NOMO-1 (cell line): ENCODE data around the gene RUNX3.
"Not testable (repeated sequence)": the region's sequence is repeated elsewhere in the genome, so short reads cannot be mapped to it uniquely, and the experiment has no call there.

Experiments used
- DNase-seq, 2 experiments: peaks; one replicate each; lab custom pipeline; 2025; ENCODE audit not compliant: unreplicated experiment in 2 of 2; lab: John Stamatoyannopoulos, UW

RUNX3 gene

GRCh38 chr1:24903011-24903461 lies 27.0 kb downstream of the RUNX3 start:
- DNase-seq: no peak

- DNase-seq: no peak
Measured at GRCh38 chr1:24902471-24902891, 27.6 kb downstream of the RUNX3 start.

- DNase-seq: no peak
Measured at GRCh38 chr1:24901791-24902470, 28.1 kb downstream of the RUNX3 start.

- DNase-seq: no peak
Measured at GRCh38 chr1:24900985-24901781, 28.9 kb downstream of the RUNX3 start.

GRCh38 chr1:24900486-24900849 lies 29.6 kb downstream of the RUNX3 start:
- DNase-seq: no peak

GRCh38 chr1:24899581-24900485 lies 30.2 kb downstream of the RUNX3 start:
- DNase-seq: no peak

- no peak for DNase-seq
Measured at GRCh38 chr1:24898909-24899439, 31.1 kb downstream of the RUNX3 start.

- DNase-seq: peak; percentile 28 to 43
Measured at GRCh38 chr1:24898152-24898908, 31.7 kb downstream of the RUNX3 start.

- no peak for DNase-seq
Measured at GRCh38 chr1:24897263-24898151, 32.6 kb downstream of the RUNX3 start.

- no peak for DNase-seq
Measured at GRCh38 chr1:24896596-24897262, 33.3 kb downstream of the RUNX3 start.

- DNase-seq: no peak
Measured at GRCh38 chr1:24896176-24896575, 33.9 kb downstream of the RUNX3 start.

GRCh38 chr1:24895511-24895910 lies 34.6 kb downstream of the RUNX3 start:
- no peak for DNase-seq

- no peak for DNase-seq
Measured at GRCh38 chr1:24894002-24894401, 36.1 kb downstream of the RUNX3 start.

GRCh38 chr1:24893431-24893830 lies 36.6 kb downstream of the RUNX3 start:
- no peak for DNase-seq

- no peak for DNase-seq
Measured at GRCh38 chr1:24892188-24893153, 37.6 kb downstream of the RUNX3 start.

GRCh38 chr1:24891367-24891766 lies 38.7 kb downstream of the RUNX3 start:
- DNase-seq: not testable (repeated sequence)

GRCh38 chr1:24890887-24891286 lies 39.2 kb downstream of the RUNX3 start:
- DNase-seq: no peak
